Endothelial cell of umbilical vein (primary cell): Measurements from ENCODE around the gene C16orf89. TPM values are rescaled to one million over a fixed set of nuclear protein-coding genes. Genes with fewer than 3 reads are reported as not detected.

ENCODE experiments used
- BruUV-seq: library from RNA; stranded (reverse); fragments of 400-500 nt; replicated peaks from 2 replicates; lab custom pipeline; 2021; lab: Mats Ljungman, UMichigan
- CTCF ChIA-PET: fragments of 300-600, 350-600 bp; sonication (Branson Sonifier 250); formaldehyde crosslinking; loops from one replicate; lab custom pipeline; 2021; ENCODE audit warnings: antibody characterized with exemption, inconsistent platforms; lab: Charles Lee
- POLR2A ChIA-PET: fragments of 300-600, 350-600 bp; sonication (Branson Sonifier 250); formaldehyde crosslinking; loops from one replicate; lab custom pipeline; 2021; ENCODE audit warnings: antibody characterized with exemption, inconsistent platforms; lab: Charles Lee
- DNase-seq: peaks from one replicate; pipeline ENCODE4 v3.0.0-alpha.2; 2011; ENCODE audit warnings: low read depth, low spot score
- FAIRE-seq: peaks from 2 replicates; lab custom pipeline; 2011; peaks lifted over from hg19 to GRCh38; lab: Jason Lieb, UNC
- H2AFZ ChIP-seq: 2 replicates; pipeline ENCODE4 v1.6.0; 2012; ENCODE audit warnings: low read depth, low read length, control low read depth, inconsistent platforms
- H3K27ac ChIP-seq: 2 replicates; pipeline ENCODE4 v1.5.1; 2011; ENCODE audit warnings: low read depth, mild to moderate bottlenecking, control low read depth, low read length, moderate library complexity; ENCODE audit not compliant: insufficient read depth
- H3K27me3 ChIP-seq, 2 experiments: 2 replicates each; pipeline versions ENCODE4 v1.6.0 to v1.6.1; 2011; ENCODE audit warnings: low read length in 2 of 2, mixed read lengths in 1 of 2; ENCODE audit not compliant: control insufficient read depth in 2 of 2, insufficient read depth in 2 of 2
- H3K36me3 ChIP-seq, 2 experiments: 2 replicates in 1 of 2; 3 replicates in 1 of 2; pipeline ENCODE4 v1.5.1; 2011; ENCODE audit warnings: low read length in 2 of 2, mild to moderate bottlenecking in 1 of 2, moderate library complexity in 1 of 2; ENCODE audit not compliant: control insufficient read depth in 2 of 2, insufficient read depth in 2 of 2; ENCODE audit errors: extremely low read depth in 1 of 2
- H3K4me1 ChIP-seq: 3 replicates; pipeline ENCODE4 v1.5.1; 2011; ENCODE audit warnings: mild to moderate bottlenecking, low read length; ENCODE audit not compliant: control insufficient read depth, insufficient read depth; ENCODE audit errors: extremely low read depth
- H3K4me2 ChIP-seq: 2 replicates; pipeline ENCODE4 v1.6.1; 2011; ENCODE audit warnings: low read length, control low read depth, mixed read lengths; ENCODE audit not compliant: insufficient read depth
- H3K4me3 ChIP-seq, 3 experiments: fragments of 200-600 bp in 1 of 3; sonication (generic), shearing (Covaris generic) in 1 of 3; replicated peaks in 1 of 3; 2 replicates each; pipeline ENCODE4 v1.5.1; 2011 to 2016; ENCODE audit warnings: control low read depth in 3 of 3, low read length in 3 of 3, mild to moderate bottlenecking in 2 of 3, inconsistent platforms in 1 of 3, low read depth in 1 of 3, moderate library complexity in 1 of 3; ENCODE audit not compliant: insufficient read depth in 1 of 3
- H3K79me2 ChIP-seq: 2 replicates; pipeline ENCODE4 v1.6.0; 2012; ENCODE audit warnings: low read length, inconsistent platforms; ENCODE audit not compliant: control insufficient read depth, insufficient read depth
- H3K9ac ChIP-seq: replicated peaks from 2 replicates; pipeline ENCODE3; 2011; ENCODE audit warnings: low read length, control low read depth; ENCODE audit not compliant: insufficient read depth; ENCODE audit errors: extremely low read depth
- H3K9me1 ChIP-seq: replicated peaks from 3 replicates; pipeline ENCODE4 v1.6.0; 2011; ENCODE audit warnings: mild to moderate bottlenecking, low read length; ENCODE audit not compliant: control insufficient read depth, insufficient read depth; ENCODE audit errors: extremely low read depth
- H3K9me3 ChIP-seq: replicated peaks from 2 replicates; pipeline ENCODE4 v1.5.1; 2012; ENCODE audit warnings: low read length, inconsistent platforms; ENCODE audit not compliant: control insufficient read depth, insufficient read depth
- H4K20me1 ChIP-seq: replicated peaks from 2 replicates; pipeline ENCODE3; 2011; ENCODE audit warnings: mild to moderate bottlenecking, low read length; ENCODE audit not compliant: control insufficient read depth, insufficient read depth; ENCODE audit errors: extremely low read depth
- CTCF ChIP-seq, 2 donors: IDR thresholded peaks; 1 replicate in 1 of 2; 2 replicates in 1 of 2; pipeline ENCODE4 v1.5.1; 2011; ENCODE audit warnings: low read length in 2 of 2, mild to moderate bottlenecking in 2 of 2, moderate library complexity in 2 of 2, control low read depth in 1 of 2, inconsistent platforms in 1 of 2, low read depth in 1 of 2; ENCODE audit not compliant: insufficient read depth in 1 of 2; ENCODE audit errors: extremely low read depth in 1 of 2
- EZH2 ChIP-seq: IDR thresholded peaks from 2 replicates; pipeline ENCODE4 v1.6.1; 2012; ENCODE audit warnings: borderline replicate concordance, low read depth, mild to moderate bottlenecking, moderate library complexity, low read length, inconsistent platforms; ENCODE audit not compliant: severe bottlenecking
- FOS ChIP-seq: IDR thresholded peaks from 2 replicates; pipeline ENCODE4 v1.6.1; 2011; ENCODE audit warnings: mild to moderate bottlenecking, low read length, moderate library complexity, borderline replicate concordance; ENCODE audit not compliant: insufficient read depth
- GATA2 ChIP-seq: IDR thresholded peaks from 2 replicates; pipeline ENCODE4 v1.7.0; 2011; ENCODE audit warnings: low read depth, mild to moderate bottlenecking, moderate library complexity, mixed read lengths, low read length; ENCODE audit not compliant: insufficient read length, insufficient read depth
- JUN ChIP-seq: IDR thresholded peaks from 2 replicates; pipeline ENCODE4 v1.6.1; 2011; ENCODE audit warnings: borderline replicate concordance, low read depth; ENCODE audit not compliant: insufficient read length, insufficient read depth
- MYC ChIP-seq: IDR thresholded peaks from one replicate; pipeline ENCODE4 v1.6.1; 2011; ENCODE audit warnings: mild to moderate bottlenecking, low read depth, low read length
- POLR2A ChIP-seq: IDR thresholded peaks from 2 replicates; pipeline ENCODE4 v1.6.1; 2012; ENCODE audit warnings: low read depth, mild to moderate bottlenecking, control low read depth, low read length
- POLR2AphosphoS5 ChIP-seq: IDR thresholded peaks from 2 replicates; pipeline ENCODE4 v1.6.1; 2012; ENCODE audit warnings: low read depth, mild to moderate bottlenecking, control low read depth, low read length, moderate library complexity; ENCODE audit not compliant: insufficient read depth
- dilution Hi-C: fragments of 300-500 bp; cut with MboI; formaldehyde crosslinking; loops from one replicate; pipeline ENCODE4 v1.15.0; 2019; ENCODE audit warnings: low sequenced_read_pairs; ENCODE audit not compliant: extremely low pct_ligation_motif_present
- intact Hi-C: fragments of 100-400 bp; cut with micrococcal nuclease; formaldehyde crosslinking; loops from one replicate; pipeline ENCODE4 v1.10.0; 2022
- polyA plus RNA-seq, 4 experiments: library from polyadenylated mRNA; depleted of rRNA in 3 of 4; stranded (reverse) in 3 of 4; unstranded in 1 of 4; fragments of >200 nt; gene quantifications; 2 replicates each; pipeline versions ENCODE4 v1.2.1 to v1.2.3, GENCODE V29; 2011 to 2012; ENCODE audit warnings: missing spikeins in 1 of 4
- total RNA-seq: library from RNA; stranded (reverse); gene quantifications from 2 replicates; pipeline ENCODE4 v1.2.3, GENCODE V29; 2021
- TF ChIP-seq, protein P1 (sequence below): IDR thresholded peaks from 2 replicates; pipeline ENCODE4 v1.6.1; 2011; ENCODE audit not compliant: insufficient read depth, insufficient read length

The C16orf89 gene
- total and polyA plus RNA-seq, 2 donors (not counting 3 experiments of a cell fraction or from before 2014, with no cell fraction given): not detected

GRCh38 chr16:5041600-5042133 is 24.1 kb downstream of the C16orf89 start:
- H3K9ac ChIP-seq: no peak overlapping the region
- no peaks in the 10 kb centered on the region for H3K4me1 ChIP-seq
- H2AFZ ChIP-seq: no peak overlapping the region
- no peak overlapping the region for H3K27ac ChIP-seq
- no peaks in the 10 kb centered on the region for H3K27me3 ChIP-seq
- BruUV-seq: no TSS peak
- no peak overlapping the region for H3K4me3 ChIP-seq
- intact Hi-C loops (no loop called here), dilution Hi-C loops (no loop called here)
- no peak overlapping the region for H3K4me2 ChIP-seq
- CTCF ChIA-PET: no interaction called here
- no peaks in the 10 kb centered on the region for H3K9me3 ChIP-seq
- no peak for FAIRE-seq
- no peaks in the 10 kb centered on the region for H3K9me1 ChIP-seq
- no peaks in the 10 kb centered on the region for H4K20me1 ChIP-seq
- H3K36me3 ChIP-seq: no peaks in the 10 kb centered on the region
- no peak for DNase-seq
- POLR2A ChIA-PET: no interaction called here
- TF ChIP-seq, protein P1, sequence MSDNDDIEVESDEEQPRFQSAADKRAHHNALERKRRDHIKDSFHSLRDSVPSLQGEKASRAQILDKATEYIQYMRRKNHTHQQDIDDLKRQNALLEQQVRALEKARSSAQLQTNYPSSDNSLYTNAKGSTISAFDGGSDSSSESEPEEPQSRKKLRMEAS: no peak
- TF ChIP-seq POLR2AphosphoS5 (no peak), GATA2 (no peak), CTCF (IDR thresholded peaks at IDR 0.05; ENCODE audit: extremely low read depth in 1 of 2, insufficient read depth in 1 of 2, low read depth in 1 of 2, low read length in 2 of 2) (no peak), EZH2 (no peak), FOS (no peak), MYC (no peak), POLR2A (no peak), JUN (no peak)
- no peaks in the 10 kb centered on the region for H3K79me2 ChIP-seq
